Myometrial cell (primary cell): ENCODE data around the gene MSH4. TPM values are rescaled to one million over a fixed set of nuclear protein-coding genes. Genes with fewer than 3 reads are reported as not detected.

Experiments
- total RNA-seq: library from RNA; depleted of rRNA; stranded (reverse); fragments of >200 nt; gene quantifications from 2 replicates; pipeline ENCODE4 v1.2.3, GENCODE V29; 2015

MSH4 gene
- not detected in 2 replicates for total RNA-seq

DNA sequence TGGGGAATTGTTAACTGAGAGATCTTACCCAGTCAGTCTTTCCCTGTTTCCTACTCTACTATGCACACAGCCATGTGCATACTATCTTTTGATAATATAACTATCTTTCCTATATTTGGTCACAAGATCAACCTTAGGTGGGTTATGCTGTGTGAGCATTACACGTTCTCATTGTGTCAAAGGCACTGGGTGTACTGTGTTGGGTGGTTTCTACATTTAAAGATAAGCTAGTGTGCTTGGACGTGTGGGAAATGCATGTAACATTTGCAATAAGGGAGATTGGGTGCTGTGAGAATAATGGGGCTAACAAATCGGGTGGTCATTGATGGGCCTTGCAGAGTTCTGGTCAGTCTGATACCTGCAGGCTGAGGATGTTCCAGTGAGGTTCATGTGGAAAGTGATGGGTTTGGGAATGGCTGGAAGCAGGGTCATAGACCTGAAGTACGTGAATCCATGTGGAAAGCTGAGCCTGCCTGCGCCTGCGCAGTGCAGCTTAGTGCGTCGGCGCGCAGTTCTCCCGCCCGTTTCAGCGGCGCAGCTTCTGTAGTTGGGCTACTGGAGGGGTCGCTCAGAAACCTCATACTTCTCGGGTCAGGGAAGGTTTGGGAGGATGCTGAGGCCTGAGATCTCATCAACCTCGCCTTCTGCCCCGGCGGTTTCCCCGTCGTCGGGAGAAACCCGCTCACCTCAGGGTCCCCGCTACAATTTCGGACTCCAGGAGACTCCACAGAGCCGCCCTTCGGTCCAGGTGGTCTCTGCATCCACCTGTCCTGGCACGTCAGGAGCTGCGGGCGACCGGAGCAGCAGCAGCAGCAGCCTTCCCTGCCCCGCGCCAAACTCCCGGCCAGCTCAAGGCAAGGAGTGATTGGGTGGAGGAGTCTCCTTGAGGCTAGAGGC lies at the start of gene MSH4:
Gene MSH4 (plus strand): TSS at position 507 of the 897 bp plus-strand sequence. CDS start 104 bp downstream, at position 611.

DNA sequence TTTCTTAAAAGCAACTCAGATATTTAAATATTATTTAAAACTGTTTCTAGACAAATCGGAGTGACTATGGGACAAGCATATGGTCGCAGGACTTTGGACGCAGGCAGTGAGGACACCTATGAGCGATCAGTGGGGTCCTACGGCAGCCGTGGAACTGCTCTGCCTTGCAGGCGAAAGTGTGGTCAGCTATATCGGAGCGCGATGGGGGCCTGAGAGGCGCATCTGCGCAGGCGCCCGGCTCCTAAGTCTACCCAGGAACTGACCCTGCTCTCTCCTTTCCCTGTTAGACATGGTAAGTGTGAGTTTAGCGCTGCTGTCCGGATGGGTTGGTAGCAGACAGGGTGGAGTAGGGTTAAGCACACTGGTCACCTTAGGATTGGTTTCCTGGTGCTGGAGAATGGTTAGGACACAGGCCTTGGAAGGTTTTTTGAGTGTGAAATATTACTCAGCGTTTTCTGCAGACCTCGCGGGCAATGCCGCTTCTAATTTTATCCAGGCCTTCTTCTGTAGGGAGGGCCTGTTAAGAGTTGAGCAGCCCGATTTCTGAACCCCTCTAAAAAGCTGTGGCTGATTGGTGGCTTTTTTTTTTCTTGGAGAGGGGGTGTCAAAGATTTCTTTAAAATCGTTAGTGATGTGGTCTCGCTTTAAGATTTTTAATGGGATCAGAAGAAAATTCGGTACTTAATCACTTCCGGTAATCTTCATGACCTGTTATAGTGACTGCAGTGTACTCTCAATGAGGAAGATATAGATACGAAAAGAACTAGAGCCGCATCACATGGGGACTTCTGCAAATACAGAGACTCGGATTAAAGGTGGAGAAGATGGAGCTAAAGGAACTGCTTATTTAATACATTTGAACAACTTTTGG lies 10.5 kb upstream of the MSH4 start, which contains the start of gene RABGGTB:
Gene RABGGTB (plus strand): TSS at position 274 of the 871 bp plus-strand sequence. CDS start 16 bp downstream, at position 290.

DNA sequence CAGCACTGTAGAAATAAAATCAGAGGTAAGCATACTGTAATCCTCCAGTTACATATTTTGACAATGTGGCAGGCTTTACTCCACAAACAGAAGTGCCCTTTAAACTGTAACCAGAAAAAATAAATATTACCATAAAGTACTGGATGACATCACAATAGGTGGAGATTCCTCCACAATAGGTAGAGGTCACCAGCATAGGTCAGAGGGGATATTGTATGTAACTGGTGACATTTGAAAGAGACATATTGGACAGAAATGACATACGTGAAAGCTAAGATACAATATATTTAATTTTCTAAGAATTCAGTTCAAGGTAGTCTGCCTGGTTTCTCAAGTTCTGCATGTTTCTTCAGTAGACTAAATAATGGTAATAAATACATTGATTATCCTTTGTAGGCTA lies 135.6 kb downstream of the MSH4 start, which contains the start of gene ASB17:
Gene ASB17 (minus strand): TSS at position 101 of the 400 bp plus-strand sequence. CDS start 113 bp downstream, outside the sequence.

Other genes starting within 250 kb of the MSH4 start
- not detected in 2 replicates for gene SLC44A5, start 185.8 kb upstream of the MSH4 start, total RNA-seq
- gene ACADM, start 72.2 kb upstream of the MSH4 start, total RNA-seq, result 28.8 and 31.5 TPM in 2 replicates
- 58.8 and 59.7 TPM in 2 replicates for gene RABGGTB, start 10.6 kb upstream of the MSH4 start, total RNA-seq
- gene ASB17, start 135.5 kb downstream of the MSH4 start, total RNA-seq, result not detected in 2 replicates